Measurements from ENCODE around the gene MOGAT1. TPM values are rescaled to one million over a fixed set of nuclear protein-coding genes. Genes with fewer than 3 reads are reported as not detected.

Gene MOGAT1
- polyA plus RNA-seq, 1 of the 3 experiments (the other 2 are of a cell fraction) = not detected

- POLR2A ChIA-PET = no interaction called here
- no peak overlapping the region for H3K27ac ChIP-seq (ENCODE audit: low read depth in 2 of 2, low read length in 1 of 2)
- TF ChIP-seq IRF3 (IDR thresholded peaks at IDR 0.05; ENCODE audit: low read depth, low read length) (no peak), USF2 (IDR thresholded peaks at IDR 0.05; ENCODE audit: borderline replicate concordance, low read depth, low read length) (no peak), NFIC (IDR thresholded peaks at IDR 0.05; ENCODE audit: borderline replicate concordance) (no peak), EP300 (IDR thresholded peaks at IDR 0.05; ENCODE audit: borderline replicate concordance in 1 of 2, low read depth in 1 of 2, low read length in 1 of 2) (no peak), SMC3 (IDR thresholded peaks at IDR 0.05; ENCODE audit: low read depth, low read length) (no peak), POLR2AphosphoS5 (IDR thresholded peaks at IDR 0.05; ENCODE audit: low read depth, low read length) (no peak), CHD2 (IDR thresholded peaks at IDR 0.05; ENCODE audit: low read length, partially characterized antibody) (no peak), CTCF (IDR thresholded peaks at IDR 0.05) (no peak), SIN3A (IDR thresholded peaks at IDR 0.05; ENCODE audit: borderline replicate concordance, low read depth, low read length) (no peak), RFX5 (IDR thresholded peaks at IDR 0.05; ENCODE audit: low read length) (no peak)
- no peaks in the 10 kb centered on the region for H4K20me1 ChIP-seq (ENCODE audit: insufficient read depth)
- no peak overlapping the region for H2AFZ ChIP-seq (ENCODE audit: low read depth)
- H3K4me3 ChIP-seq (ENCODE audit: low read depth in 2 of 2, low read length in 1 of 2) = no peak overlapping the region
- 90% methylated on average over 2 of the region's 2 CpGs for whole genome bisulfite sequencing (ENCODE audit: low lambda C conversion rate)
- DNase-seq = no peak
- no peaks in the 10 kb centered on the region for H3K9me2 ChIP-seq
- CTCF ChIA-PET = interaction anchor here (0.6 to 1.1 kb wide), 4 partner anchors 10 to 596 kb away, joined by 3 to 4 read pairs (median 3); no protein-coding TSS in a partner anchor
- no peaks in the 10 kb centered on the region for H3K79me2 ChIP-seq (ENCODE audit: insufficient read depth)
- peaks cover 50 to 78% of the 10 kb centered on the region in 2 experiments for H3K36me3 ChIP-seq (replicated peaks in 1 of 2; ENCODE audit: control insufficient read depth in 1 of 2, insufficient read depth in 2 of 2, low read length in 1 of 2)
- no peaks in the 10 kb centered on the region for H3K4me1 ChIP-seq (ENCODE audit: control insufficient read depth in 1 of 2, insufficient read depth in 2 of 2, low read depth in 1 of 2, low read length in 1 of 2)
- no peak overlapping the region for H3K9ac ChIP-seq
- H3K9me3 ChIP-seq = no peaks in the 10 kb centered on the region
- peaks cover 5% of the 10 kb centered on the region for H3F3A ChIP-seq (replicated peaks; ENCODE audit: insufficient read depth)
- H3K27me3 ChIP-seq (ENCODE audit: insufficient read depth) = no peaks in the 10 kb centered on the region
- no peak overlapping the region for H3K4me2 ChIP-seq
Measured at GRCh38 chr2:222622910-222623309, 48.5 kb upstream of the MOGAT1 start.

GRCh38 chr2:222623756-222624309 lies 47.6 kb upstream of the MOGAT1 start:
- 94% methylated on average over 6 of the region's 6 CpGs for WGBS (ENCODE audit: low lambda C conversion rate)
- Histone ChIP-seq H3K79me2 (ENCODE audit: insufficient read depth) (no peaks in the 10 kb centered on the region), H3K9me3 (no peaks in the 10 kb centered on the region), H3K4me2 (no peak overlapping the region), H3K9ac (no peak overlapping the region), H3K27ac (ENCODE audit: low read depth in 2 of 2, low read length in 1 of 2) (no peak overlapping the region), H3K27me3 (ENCODE audit: insufficient read depth) (no peaks in the 10 kb centered on the region), H3K4me3 (ENCODE audit: low read depth in 2 of 2, low read length in 1 of 2) (no peak overlapping the region), H2AFZ (ENCODE audit: low read depth) (no peak overlapping the region), H3K36me3 (replicated peaks in 1 of 2; ENCODE audit: control insufficient read depth in 1 of 2, insufficient read depth in 2 of 2, low read length in 1 of 2) (peaks cover 49 to 81% of the 10 kb centered on the region in 2 experiments), H3K9me2 (no peaks in the 10 kb centered on the region), H4K20me1 (ENCODE audit: insufficient read depth) (no peaks in the 10 kb centered on the region), H3F3A (replicated peaks; ENCODE audit: insufficient read depth) (no peaks in the 10 kb centered on the region), H3K4me1 (ENCODE audit: control insufficient read depth in 1 of 2, insufficient read depth in 2 of 2, low read depth in 1 of 2, low read length in 1 of 2) (no peaks in the 10 kb centered on the region)
- CTCF ChIA-PET = interaction anchor here (0.9 to 1.5 kb wide), 4 partner anchors 9 to 306 kb away, joined by 3 to 6 read pairs (median 4); no protein-coding TSS in a partner anchor
- POLR2A ChIA-PET = no interaction called here
- DNase-seq = no peak
- no peak for TF ChIP-seq NFIC (IDR thresholded peaks at IDR 0.05; ENCODE audit: borderline replicate concordance)
- no peak for TF ChIP-seq EP300 (IDR thresholded peaks at IDR 0.05; ENCODE audit: borderline replicate concordance in 1 of 2, low read depth in 1 of 2, low read length in 1 of 2)
- no peak for TF ChIP-seq USF1 (IDR thresholded peaks at IDR 0.05; ENCODE audit: borderline replicate concordance, low read depth)
- TF ChIP-seq CTCF (IDR thresholded peaks at IDR 0.05) = no peak
- TF ChIP-seq GATA2 (CRISPR knock-in tag; IDR thresholded peaks at IDR 0.05) = no peak
- TF ChIP-seq RFX5 (IDR thresholded peaks at IDR 0.05; ENCODE audit: low read length) = no peak
- no peak for TF ChIP-seq REST (IDR thresholded peaks at IDR 0.05; ENCODE audit: low read depth, low read length)
- TF ChIP-seq FOXJ3 (CRISPR knock-in tag; IDR thresholded peaks at IDR 0.05) = no peak
- no peak for TF ChIP-seq ELF1 (IDR thresholded peaks at IDR 0.05)

Data from SK-N-SH (cell line).